Hepatocyte (in vitro differentiated cells): ENCODE results near the gene FBXL2. TPM values are rescaled to one million over a fixed set of nuclear protein-coding genes. Genes with fewer than 3 reads are reported as not detected.

Experiments
- DNase-seq: peaks from one replicate; pipeline ENCODE4 v3.0.0-alpha.2; 2016; ENCODE audit warnings: low spot score
- H2AFZ ChIP-seq: fragments of 200-600 bp; sonication (generic); 2 replicates; pipeline ENCODE4 v1.6.0; 2016; ENCODE audit warnings: antibody characterized with exemption, mild to moderate bottlenecking
- H3K27ac ChIP-seq: fragments of 200-600 bp; sonication (generic); 2 replicates; pipeline ENCODE4 v1.5.1; 2016; ENCODE audit warnings: mild to moderate bottlenecking
- H3K27me3 ChIP-seq: fragments of 200-600 bp; sonication (generic); 2 replicates; pipeline ENCODE4 v1.6.1; 2016
- H3K36me3 ChIP-seq: fragments of 200-600 bp; sonication (generic); replicated peaks from 2 replicates; pipeline ENCODE4 v1.5.1; 2016; ENCODE audit warnings: low read depth; ENCODE audit not compliant: insufficient read depth
- H3K4me1 ChIP-seq: fragments of 200-600 bp; sonication (generic); 2 replicates; pipeline ENCODE4 v1.5.1; 2016; ENCODE audit warnings: mild to moderate bottlenecking, moderate library complexity; ENCODE audit not compliant: insufficient read depth
- H3K4me2 ChIP-seq: fragments of 200-600 bp; sonication (generic); 2 replicates; pipeline ENCODE4 v1.6.0; 2016
- H3K4me3 ChIP-seq: fragments of 200-600 bp; sonication (generic); 2 replicates; pipeline ENCODE4 v1.5.1; 2016; ENCODE audit warnings: mild to moderate bottlenecking
- H3K79me2 ChIP-seq: fragments of 200-600 bp; sonication (generic); 2 replicates; pipeline ENCODE4 v1.6.0; 2017; ENCODE audit warnings: mild to moderate bottlenecking
- H3K9me2 ChIP-seq: fragments of 200-600 bp; sonication (generic); replicated peaks from 2 replicates; pipeline ENCODE4 v1.6.0; 2017; ENCODE audit warnings: mild to moderate bottlenecking; ENCODE audit not compliant: insufficient read depth
- H3K9me3 ChIP-seq: fragments of 200-600 bp; sonication (generic); 2 replicates; pipeline ENCODE4 v1.5.1; 2016; ENCODE audit warnings: low read depth, mild to moderate bottlenecking
- H4K20me1 ChIP-seq: fragments of 200-600 bp; sonication (generic); 2 replicates; pipeline ENCODE4 v1.6.0; 2016; ENCODE audit warnings: mild to moderate bottlenecking; ENCODE audit not compliant: insufficient read depth, poor library complexity, severe bottlenecking
- EZH2 ChIP-seq: fragments of 200-600 bp; sonication (generic); IDR thresholded peaks from 2 replicates; pipeline ENCODE4 v1.6.1; 2016; ENCODE audit warnings: antibody characterized with exemption, mild to moderate bottlenecking, borderline replicate concordance
- EZH2phosphoT487 ChIP-seq: fragments of 200-600 bp; sonication (generic); IDR thresholded peaks from one replicate; pipeline ENCODE4 v1.6.1; 2018; ENCODE audit warnings: antibody characterized with exemption, mild to moderate bottlenecking, low read depth, moderate library complexity; ENCODE audit not compliant: unreplicated experiment, severe bottlenecking
- WGBS: methylation state at CpG from one replicate; pipeline ENCODE4 v1.1.6; 2016; ENCODE audit warnings: low lambda C conversion rate; ENCODE audit errors: missing lambda C conversion rate; 5-methylcytosine and 5-hydroxymethylcytosine counted together
- polyA plus RNA-seq: library from polyadenylated mRNA; unstranded; fragments of >200 nt; fragmentation: Nextera tagmentation; extraction: Ambion mirVana; gene quantifications from 2 replicates; pipeline ENCODE4 v1.2.1, GENCODE V29; 2016
- total RNA-seq: library from RNA; depleted of rRNA; stranded (reverse); fragments of >200 nt; gene quantifications from 2 replicates; pipeline ENCODE4 v1.2.3, GENCODE V29; 2014
- TF ChIP-seq, protein P1 (sequence below): fragments of 200-600 bp; sonication (generic); IDR thresholded peaks from 2 replicates; pipeline ENCODE4 v1.5.1; 2016; ENCODE audit warnings: antibody characterized with exemption, mild to moderate bottlenecking; ENCODE audit not compliant: poor library complexity

FBXL2 gene
- total and polyA plus RNA-seq, 2 experiments from 2014 or later, result 15.6 to 15.7 TPM

DNA sequence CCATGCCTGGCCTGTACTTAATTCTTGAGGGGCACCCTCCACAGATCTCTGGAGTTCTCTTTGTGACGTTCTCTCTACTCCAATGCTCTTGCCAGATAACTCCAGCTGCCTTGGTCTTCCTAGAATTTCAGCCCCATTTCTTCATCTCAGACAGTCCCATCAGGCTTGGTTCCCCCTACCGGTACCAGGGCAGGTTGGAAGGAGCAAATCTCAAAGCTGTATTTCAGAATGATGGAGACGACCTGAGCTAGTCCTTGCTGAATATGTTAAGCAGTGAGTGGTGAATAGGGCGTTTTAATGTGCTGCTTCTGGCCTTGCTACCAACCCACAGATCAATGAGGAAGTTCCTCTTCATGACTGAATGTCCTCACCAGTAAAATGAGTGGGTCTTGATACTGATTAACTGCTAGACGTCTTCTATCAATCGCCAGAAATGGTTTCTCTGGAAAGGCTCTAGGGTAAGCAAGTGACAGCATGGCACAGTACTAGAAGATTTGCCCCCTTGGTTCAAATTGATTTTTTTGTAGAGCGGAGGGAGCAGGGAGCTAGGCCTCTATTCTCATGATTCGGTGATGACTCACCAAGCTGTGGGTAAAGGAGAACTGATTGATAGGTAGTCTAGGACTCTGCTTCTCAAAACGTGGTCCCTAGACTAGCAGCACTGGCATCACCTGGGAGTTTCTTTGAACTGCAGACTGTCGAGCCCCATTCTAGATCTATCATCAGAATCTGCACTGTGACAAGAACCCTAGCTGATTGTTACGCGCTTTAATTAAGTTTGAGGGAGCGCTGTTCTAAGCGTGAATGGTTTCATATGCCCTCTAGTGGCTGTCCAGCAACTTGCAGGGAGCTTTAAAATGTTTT, 95.2 kb downstream of the FBXL2 start:
- Histone ChIP-seq H4K20me1 (no peaks in the 10 kb centered on the region), H2AFZ (no peak overlapping the region), H3K27ac (no peak overlapping the region), H3K4me2 (peak overlapping the region; percentile 47), H3K36me3 (no peaks in the 10 kb centered on the region), H3K27me3 (no peaks in the 10 kb centered on the region), H3K9me2 (no peaks in the 10 kb centered on the region), H3K4me1 (no peaks in the 10 kb centered on the region), H3K9me3 (no peaks in the 10 kb centered on the region), H3K79me2 (no peaks in the 10 kb centered on the region), H3K4me3 (no peak overlapping the region)
- 56% methylated on average over 14 of the region's 14 CpGs for WGBS
- TF ChIP-seq EZH2phosphoT487, result no peak
- TF ChIP-seq EZH2, result no peak
- TF ChIP-seq, protein P1, sequence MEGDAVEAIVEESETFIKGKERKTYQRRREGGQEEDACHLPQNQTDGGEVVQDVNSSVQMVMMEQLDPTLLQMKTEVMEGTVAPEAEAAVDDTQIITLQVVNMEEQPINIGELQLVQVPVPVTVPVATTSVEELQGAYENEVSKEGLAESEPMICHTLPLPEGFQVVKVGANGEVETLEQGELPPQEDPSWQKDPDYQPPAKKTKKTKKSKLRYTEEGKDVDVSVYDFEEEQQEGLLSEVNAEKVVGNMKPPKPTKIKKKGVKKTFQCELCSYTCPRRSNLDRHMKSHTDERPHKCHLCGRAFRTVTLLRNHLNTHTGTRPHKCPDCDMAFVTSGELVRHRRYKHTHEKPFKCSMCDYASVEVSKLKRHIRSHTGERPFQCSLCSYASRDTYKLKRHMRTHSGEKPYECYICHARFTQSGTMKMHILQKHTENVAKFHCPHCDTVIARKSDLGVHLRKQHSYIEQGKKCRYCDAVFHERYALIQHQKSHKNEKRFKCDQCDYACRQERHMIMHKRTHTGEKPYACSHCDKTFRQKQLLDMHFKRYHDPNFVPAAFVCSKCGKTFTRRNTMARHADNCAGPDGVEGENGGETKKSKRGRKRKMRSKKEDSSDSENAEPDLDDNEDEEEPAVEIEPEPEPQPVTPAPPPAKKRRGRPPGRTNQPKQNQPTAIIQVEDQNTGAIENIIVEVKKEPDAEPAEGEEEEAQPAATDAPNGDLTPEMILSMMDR, result peak; percentile 96
- DNase-seq, result peak; percentile 63

DNA sequence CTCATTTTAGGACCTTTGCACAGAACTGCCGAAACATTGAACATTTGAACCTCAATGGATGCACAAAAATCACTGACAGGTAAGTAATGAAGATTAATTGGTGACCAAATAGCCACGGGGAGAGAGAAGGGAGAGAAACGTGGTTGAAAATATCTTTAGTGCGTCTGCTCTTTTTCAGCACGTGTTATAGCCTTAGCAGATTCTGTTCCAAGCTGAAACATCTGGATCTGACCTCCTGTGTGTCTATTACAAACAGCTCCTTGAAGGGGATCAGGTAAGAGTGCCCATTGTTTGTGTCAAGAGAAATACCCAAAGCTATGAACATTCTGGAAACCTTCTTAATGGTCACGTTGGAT, 95.8 kb downstream of the FBXL2 start:
- Histone ChIP-seq H3K27ac (no peak overlapping the region), H2AFZ (no peak overlapping the region), H3K36me3 (no peaks in the 10 kb centered on the region), H3K27me3 (no peaks in the 10 kb centered on the region), H4K20me1 (no peaks in the 10 kb centered on the region), H3K4me2 (no peak overlapping the region), H3K9me3 (no peaks in the 10 kb centered on the region), H3K79me2 (no peaks in the 10 kb centered on the region), H3K4me1 (no peaks in the 10 kb centered on the region), H3K4me3 (no peak overlapping the region), H3K9me2 (no peaks in the 10 kb centered on the region)
- TF ChIP-seq EZH2phosphoT487, result no peak
- DNase-seq, result no peak
- 63% methylated on average over 6 of the region's 6 CpGs for WGBS

DNA sequence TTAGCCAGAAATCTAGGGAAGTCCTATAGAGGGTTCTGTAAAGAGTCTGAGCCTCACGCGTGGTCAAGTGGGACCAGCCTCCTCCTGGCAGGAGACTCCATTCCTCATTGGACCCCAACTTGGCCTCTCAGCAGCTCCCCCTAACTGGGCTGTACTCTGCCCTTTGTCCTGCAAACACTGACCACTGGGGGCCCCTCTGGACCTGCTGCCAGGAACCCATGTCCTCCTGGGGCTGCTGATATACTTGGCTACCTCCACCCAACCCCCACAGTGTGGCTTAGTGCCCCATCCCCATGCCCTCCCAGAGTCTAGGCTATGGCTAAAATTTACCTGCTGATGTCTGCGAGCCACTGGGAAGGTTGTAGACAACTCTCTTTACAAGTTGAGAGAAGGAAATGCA, 100.2 kb downstream of the FBXL2 start:
- Histone ChIP-seq H3K4me3 (no peak overlapping the region), H3K9me3 (no peaks in the 10 kb centered on the region), H3K4me2 (no peak overlapping the region), H3K36me3 (no peaks in the 10 kb centered on the region), H3K9me2 (no peaks in the 10 kb centered on the region), H4K20me1 (no peaks in the 10 kb centered on the region), H3K4me1 (no peaks in the 10 kb centered on the region), H3K79me2 (no peaks in the 10 kb centered on the region), H2AFZ (no peak overlapping the region), H3K27me3 (no peaks in the 10 kb centered on the region), H3K27ac (no peak overlapping the region)
- TF ChIP-seq EZH2 (no peak), EZH2phosphoT487 (no peak)
- TF ChIP-seq, protein P1, result no peak
- no peak for DNase-seq
- 94% methylated on average over 3 of the region's 3 CpGs for WGBS

DNA sequence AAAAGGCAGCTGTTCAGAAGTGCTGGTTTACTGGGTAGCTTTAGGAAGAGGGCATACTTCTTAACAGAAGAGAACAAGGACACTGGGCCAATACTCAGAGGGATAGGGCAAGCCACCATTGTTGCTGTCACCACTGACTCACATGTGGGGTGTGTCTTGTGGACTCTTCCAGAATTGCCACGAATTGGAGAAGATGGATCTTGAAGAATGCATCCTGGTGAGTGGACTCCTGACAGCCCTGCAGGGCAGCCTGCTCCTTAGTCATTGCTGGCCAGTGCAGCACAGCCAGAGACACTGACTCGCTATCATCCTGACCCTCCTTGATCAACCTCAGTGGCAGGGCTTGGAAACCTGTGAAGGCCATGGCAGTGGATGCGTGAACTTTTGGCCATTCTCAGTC, 100.7 kb downstream of the FBXL2 start:
- H3K9me3 ChIP-seq, result no peaks in the 10 kb centered on the region
- H3K4me2 ChIP-seq, result no peak overlapping the region
- no peak overlapping the region for H3K27ac ChIP-seq
- WGBS, result 91% methylated on average over 3 of the region's 3 CpGs
- no peaks in the 10 kb centered on the region for H3K9me2 ChIP-seq
- no peak for DNase-seq
- no peaks in the 10 kb centered on the region for H3K36me3 ChIP-seq
- H3K4me1 ChIP-seq, result no peaks in the 10 kb centered on the region
- H3K79me2 ChIP-seq, result no peaks in the 10 kb centered on the region
- TF ChIP-seq, protein P1, result no peak
- no peak for TF ChIP-seq EZH2
- H2AFZ ChIP-seq, result no peak overlapping the region
- H4K20me1 ChIP-seq, result no peaks in the 10 kb centered on the region
- H3K4me3 ChIP-seq, result no peak overlapping the region
- H3K27me3 ChIP-seq, result no peaks in the 10 kb centered on the region
